CD4-positive, alpha-beta T cell treated with Interleukin-4 for 1 hour (primary cell): ENCODE results near the gene SVIL.

Source experiments
- DNase-seq, 2 donors: peaks; one replicate each; pipeline ENCODE4 v3.0.0-alpha.2; 2020 to 2022

SVIL gene

DNA sequence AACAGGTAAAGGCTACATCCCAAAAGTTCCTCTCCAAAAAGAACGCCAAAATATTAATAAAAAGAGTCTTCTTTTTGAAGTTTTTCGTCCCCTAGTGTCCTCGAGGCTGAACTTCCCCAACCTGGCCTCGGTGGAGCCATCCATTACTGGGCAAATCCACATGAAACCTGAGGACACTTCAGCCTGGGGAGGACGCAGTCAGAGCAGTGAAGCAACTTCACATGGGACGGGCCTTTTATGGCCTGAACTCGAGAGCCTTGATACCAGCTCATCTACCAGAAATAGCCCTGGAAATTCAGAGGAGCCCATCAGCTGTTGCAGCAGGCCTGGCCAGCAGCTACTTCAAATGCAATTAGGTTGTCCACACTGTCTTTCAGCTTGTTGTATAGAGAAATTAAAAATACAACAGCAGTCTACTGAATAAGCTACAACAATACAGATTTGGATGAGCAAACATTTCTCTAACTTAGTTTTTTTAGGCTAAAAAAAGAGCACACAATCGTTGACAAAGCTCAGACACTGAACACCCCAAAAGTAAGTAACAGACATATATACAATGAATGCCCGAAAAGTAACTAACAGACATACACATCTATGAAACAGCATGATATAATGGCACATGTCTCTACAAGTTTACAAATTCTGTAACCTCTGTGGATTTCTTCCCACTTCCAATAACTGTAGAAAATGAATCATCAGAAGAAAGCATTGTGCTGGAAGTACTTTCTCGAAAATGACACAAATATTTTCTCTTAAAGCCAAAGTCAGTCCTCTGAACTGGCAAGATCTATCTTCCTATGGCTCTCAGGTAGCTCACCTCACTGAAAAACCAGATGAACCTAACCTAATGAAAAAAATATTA is at the start of gene SVIL:
SVIL (minus strand) TSS at position 208 of the 862 bp plus-strand sequence. CDS start 79,913 bp downstream, outside the sequence.
- no peak for DNase-seq

GRCh38 chr10:29681676-29682448 is 47.1 kb upstream of the SVIL start:
- peak; percentile 81 to 82 for DNase-seq

DNA sequence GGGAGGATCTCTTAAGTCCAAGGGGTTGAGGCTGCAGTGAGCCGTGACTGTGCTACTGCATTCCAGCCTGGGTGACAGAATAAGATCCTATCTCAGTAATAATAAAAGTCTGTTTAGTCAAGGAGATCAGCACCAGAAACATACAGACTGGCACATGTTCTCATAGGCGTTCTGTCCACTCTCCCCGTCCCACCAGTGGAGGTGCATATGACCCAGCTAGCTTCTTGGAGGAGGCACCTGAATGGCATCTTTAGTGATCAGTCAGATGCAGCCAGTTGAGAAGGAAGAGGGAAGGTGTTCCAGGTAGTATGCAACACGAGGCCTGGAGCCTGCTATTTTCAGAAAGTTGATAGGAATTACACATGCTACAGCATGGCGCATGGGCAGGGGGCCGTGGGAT is 45.3 kb upstream of the SVIL start:
- DNase-seq = no peak

DNA sequence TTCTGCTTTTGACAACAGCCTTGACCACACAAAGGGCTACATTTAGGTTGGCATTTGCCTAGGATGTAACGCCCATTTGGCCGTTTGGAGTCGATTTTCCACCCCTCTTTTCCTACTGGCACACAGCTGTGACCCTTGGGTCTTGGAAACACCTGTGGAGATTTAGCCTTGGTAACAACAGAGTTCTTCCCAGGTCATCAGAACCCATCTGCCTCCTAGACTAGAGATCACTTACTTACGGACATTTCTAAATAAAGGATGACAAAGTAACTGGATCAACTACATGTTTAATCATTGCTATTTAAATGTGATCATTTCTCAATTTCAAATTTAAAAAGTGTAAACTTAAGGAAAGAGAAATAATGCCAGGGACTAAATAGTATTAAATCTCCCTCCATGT is 42.0 kb upstream of the SVIL start:
- no peak for DNase-seq

- no peak for DNase-seq
These were observed 41.2 kb upstream of the SVIL start for GRCh38 chr10:29675984-29676383.

DNA sequence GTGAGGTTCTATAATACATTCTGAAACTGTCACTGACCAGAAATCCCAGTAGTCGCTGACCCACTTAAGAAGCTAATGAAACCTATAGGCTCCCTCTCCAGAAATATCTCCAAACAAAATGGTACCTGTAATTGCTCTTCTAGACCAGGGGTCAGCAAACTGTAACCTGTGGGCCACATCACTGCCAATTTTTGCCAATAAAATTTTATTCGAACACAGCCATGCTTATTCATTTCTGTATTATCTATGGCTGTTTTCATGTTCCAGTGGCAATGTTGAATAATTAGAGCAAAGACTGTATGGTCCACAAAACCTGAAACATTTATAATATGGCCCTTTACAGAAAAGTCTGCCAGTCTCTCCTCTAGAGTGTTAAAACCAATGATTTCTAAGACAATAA is 37.2 kb upstream of the SVIL start:
- no peak for DNase-seq

DNA sequence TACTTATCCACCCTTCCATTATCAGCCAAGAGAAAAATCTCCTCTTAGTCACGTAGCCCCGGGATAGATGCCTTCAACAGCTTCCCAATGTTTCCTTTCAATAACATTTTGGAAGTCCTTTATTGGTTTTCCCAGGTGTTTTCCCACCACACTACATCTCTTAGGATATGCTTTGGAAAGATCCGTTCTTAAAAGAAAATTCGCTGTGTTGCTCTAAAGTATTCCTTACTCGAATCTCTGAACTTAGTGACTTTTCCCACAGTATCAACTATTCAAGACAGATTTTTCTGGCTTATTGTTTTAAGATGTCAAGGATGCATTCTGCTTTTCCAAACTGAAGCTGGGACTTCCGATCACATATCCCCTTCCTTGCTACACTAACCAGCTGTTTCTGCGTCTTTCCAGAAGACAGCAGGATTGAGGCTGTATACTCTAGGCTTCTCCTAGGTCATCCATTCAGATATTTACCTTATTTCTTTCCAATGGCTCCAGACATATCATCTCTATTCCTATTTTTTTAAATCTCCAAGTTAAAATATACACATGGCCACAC is 36.5 kb upstream of the SVIL start:
- DNase-seq = no peak

- no peak for DNase-seq
These were observed 36.0 kb upstream of the SVIL start for GRCh38 chr10:29670761-29671160.

DNA sequence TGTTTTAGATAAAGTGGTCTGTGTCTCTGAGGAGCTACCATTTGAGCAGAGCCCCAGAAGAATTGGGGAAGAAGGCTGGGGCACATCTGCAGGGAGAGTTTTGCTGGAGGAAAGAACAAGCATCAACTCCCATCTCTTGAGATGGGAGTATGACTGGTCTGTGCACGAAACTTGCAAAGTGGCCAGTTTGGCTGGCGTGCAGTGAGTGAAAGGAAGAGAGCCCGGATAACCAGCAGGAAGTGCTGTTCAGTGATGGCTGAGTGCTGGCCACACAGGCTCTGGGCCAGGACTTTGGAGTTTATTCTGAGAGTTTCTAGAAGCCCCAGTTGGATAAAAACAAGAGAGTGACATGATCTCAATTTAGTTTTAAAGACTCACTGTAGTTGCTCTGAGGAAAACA is 34.4 kb upstream of the SVIL start:
- no peak for DNase-seq

DNA sequence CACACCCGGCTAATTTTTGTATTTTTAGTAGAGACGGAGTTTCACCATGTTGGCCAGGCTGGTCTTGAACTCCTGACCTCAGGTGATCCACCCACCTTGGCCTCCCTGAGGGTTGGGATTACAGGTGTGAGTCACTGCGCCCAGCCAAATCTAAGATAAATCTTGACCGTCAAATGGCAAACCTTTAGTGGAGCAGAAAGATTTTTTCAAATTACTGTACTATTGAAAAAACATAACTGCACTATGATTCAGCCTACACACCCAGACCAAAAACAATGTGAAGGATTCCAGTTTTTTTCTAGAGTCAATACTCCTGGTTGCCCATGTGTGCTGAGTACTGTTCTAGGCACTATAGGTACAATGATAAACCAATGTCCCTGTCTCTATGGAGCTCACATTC is 33.9 kb upstream of the SVIL start:
- no peak for DNase-seq

GRCh38 chr10:29667191-29667590 is 32.4 kb upstream of the SVIL start:
- DNase-seq = no peak

DNA sequence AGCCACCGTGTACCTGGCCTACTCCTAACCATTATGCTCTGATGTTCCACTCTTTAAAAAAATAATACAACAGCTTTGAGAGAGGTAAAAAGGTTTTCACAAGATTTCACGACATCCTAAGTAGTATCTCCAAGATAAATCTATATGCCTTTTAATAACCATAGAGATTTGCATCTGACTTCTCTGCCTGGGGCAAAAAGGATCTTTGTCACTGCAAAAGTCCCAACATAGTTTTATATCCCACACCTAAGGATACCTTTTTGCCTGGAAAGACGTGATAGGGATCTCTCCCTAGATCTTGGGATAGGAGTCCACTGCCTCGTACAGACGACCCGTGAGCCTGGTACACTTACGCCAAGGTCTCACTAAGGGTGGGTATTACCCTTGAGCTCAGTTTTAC is 31.4 kb upstream of the SVIL start:
- no peak for DNase-seq

DNA sequence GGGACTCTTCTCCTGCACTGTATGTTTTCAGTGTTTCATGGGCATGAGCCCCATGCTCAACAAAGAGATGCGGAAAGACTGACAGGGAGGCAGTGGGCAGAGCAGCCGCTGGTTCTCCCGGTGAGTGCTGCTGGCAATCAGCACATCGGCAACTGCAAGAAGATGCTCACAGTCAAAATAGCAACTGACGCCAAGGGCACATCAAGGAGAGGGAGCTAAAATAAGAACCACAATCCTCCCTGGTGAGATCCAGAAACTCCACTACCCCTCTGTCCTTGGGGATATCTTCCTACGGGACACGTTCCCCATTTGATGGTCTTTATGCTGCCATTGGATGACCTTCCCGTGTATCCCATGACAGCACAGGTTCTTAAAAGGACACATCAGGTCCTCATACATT is 28.9 kb upstream of the SVIL start:
- DNase-seq = no peak

DNA sequence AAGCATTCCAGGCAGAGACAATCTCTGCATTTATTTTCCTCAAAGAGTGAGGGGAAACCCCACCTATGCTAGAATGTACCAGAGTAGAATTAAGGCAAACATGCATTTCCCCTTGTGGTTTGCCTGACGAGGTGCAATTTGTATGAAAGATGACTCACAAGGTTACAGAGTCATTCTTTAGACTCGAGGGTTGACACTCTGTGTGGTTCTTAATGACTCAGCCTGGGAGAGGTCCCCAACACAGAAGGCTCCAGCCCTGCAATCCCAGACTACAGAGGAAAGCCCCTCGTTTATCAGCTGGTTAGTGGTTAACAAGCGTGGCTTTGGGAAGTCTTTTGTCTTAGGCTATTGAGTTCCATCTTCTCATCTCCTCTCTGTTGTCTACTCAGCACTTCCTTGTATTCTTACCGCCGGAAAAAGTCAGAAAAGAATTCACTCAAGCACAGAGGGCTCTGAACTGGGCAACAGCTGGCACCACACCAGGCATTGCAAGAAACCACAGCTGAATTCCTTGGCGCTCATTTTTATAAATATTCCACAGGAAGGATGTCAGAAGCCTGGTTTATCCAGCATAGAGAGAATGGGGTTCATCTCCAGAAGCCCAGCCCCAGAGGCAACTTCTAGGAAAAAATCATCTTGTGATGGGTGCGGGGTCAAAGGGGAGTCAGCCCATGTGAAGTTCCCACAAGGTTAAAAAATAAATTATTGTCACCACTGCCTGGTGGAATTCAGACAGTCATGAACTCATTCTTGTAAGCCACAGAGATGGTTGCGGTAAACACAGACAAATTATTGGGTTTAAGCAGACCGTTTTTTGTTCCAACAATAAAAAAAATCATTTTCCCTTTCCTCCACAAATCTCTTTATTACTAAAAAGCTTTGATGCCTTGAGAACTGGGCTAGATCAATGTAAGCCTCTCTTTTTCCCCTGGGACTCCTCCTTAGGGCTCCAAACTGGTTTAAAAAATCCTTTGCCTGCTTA is 24.5 kb upstream of the SVIL start:
- DNase-seq = peak; percentile 86

- peak in 1 of 2 donors; percentile 53 for DNase-seq
These were observed 23.0 kb upstream of the SVIL start for GRCh38 chr10:29657719-29658274.

DNA sequence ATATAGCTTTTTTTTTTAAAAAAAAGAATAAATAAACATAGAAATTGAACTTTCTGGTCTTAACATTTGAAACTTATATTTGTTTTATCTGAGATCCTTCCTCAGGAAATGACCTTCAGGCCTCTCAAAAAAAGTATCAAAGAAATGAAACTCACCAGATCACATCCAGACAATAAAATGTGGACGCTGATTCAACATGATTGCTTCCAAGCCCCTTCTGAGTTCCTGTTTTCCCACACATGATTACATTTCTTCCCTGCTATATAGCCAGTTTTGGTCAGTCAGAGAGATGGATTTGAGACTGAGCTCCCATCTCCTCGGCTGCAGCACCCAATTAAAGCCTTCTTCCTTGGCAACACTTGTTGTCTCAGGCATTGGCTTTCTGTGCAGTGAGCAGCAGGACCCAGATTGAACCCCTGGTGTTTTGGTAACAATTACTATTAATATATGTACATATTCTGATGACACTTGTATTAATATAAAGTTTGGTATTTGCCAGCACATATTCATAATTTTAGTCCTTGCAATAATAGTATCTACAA is 21.8 kb upstream of the SVIL start:
- no peak for DNase-seq

GRCh38 chr10:29652192-29652591 is 17.4 kb upstream of the SVIL start:
- DNase-seq = no peak

GRCh38 chr10:29651767-29652166 is 17.0 kb upstream of the SVIL start:
- DNase-seq = no peak

DNA sequence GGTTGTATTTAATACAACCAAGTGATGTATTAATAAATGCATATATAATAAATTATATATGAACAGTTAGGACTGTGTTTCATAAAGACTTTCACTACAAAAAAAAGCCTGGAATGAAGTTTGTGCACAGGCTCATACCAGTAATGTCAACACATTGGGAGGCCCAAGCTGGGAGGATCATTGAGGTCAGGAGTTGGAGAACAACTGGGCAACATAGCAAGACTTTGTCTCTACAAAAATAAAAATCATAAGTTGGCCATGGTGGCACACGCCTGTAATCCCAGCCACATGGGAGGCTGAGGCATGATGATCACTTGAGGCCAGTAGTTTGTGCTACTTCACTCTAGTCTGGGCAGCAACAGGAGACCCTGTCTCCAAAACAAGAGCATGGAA is 15.8 kb upstream of the SVIL start:
- DNase-seq = no peak

GRCh38 chr10:29649561-29650551 is 15.1 kb upstream of the SVIL start:
- DNase-seq = no peak

DNA sequence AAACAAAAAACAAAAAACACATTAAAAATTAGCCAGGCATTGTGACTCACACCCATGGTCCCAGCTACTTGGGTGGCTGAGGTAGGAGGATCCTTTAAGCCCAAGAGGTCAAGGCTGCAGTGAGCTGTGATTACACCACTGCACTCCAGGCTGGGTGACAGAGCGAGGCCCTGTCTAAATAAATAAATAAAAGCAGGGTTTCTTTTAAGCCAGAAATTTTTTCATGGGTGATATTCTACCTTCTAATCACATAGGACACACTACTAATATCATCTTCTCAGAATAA is 14.2 kb upstream of the SVIL start:
- DNase-seq = no peak
